GM12878 (cell line): ENCODE results near the gene OPRL1. TPM values are rescaled to one million over a fixed set of nuclear protein-coding genes. Genes with fewer than 3 reads are reported as not detected.

ENCODE experiments used
- ATF7 ChIP-seq: fragments of 450-650 bp; IDR thresholded peaks from 2 replicates; pipeline ENCODE4 v1.6.1; 2016; ENCODE audit warnings: low read depth, mild to moderate bottlenecking
- BACH1 ChIP-seq: fragments of 450-650 bp; IDR thresholded peaks from 2 replicates; pipeline ENCODE4 v1.6.1; 2017; ENCODE audit warnings: mild to moderate bottlenecking, borderline replicate concordance
- BRCA1 ChIP-seq: IDR thresholded peaks from 2 replicates; pipeline ENCODE4 v1.6.1; 2011; ENCODE audit warnings: low read depth, low read length, improper control_type of control experiment
- ELK1 ChIP-seq: IDR thresholded peaks from 2 replicates; pipeline ENCODE4 v1.6.1; 2012; ENCODE audit warnings: low read depth, low read length, improper control_type of control experiment
- EZH2 ChIP-seq: IDR thresholded peaks from 2 replicates; pipeline ENCODE4 v1.6.1; 2012; ENCODE audit warnings: low read depth, mild to moderate bottlenecking, control low read depth, inconsistent platforms, low read length, borderline replicate concordance; ENCODE audit not compliant: control insufficient read depth
- FOXM1 ChIP-seq: IDR thresholded peaks from 2 replicates; pipeline ENCODE4 v1.6.1; 2012; ENCODE audit warnings: low read depth, mild to moderate bottlenecking, inconsistent platforms, low read length, moderate library complexity
- MLLT1 ChIP-seq: fragments of 450-650 bp; IDR thresholded peaks from 2 replicates; pipeline ENCODE4 v1.6.1; 2016; ENCODE audit warnings: mild to moderate bottlenecking
- MTA3 ChIP-seq: IDR thresholded peaks from 2 replicates; pipeline ENCODE4 v1.6.1; 2012; ENCODE audit warnings: low read length, inconsistent platforms, borderline replicate concordance
- NFYA ChIP-seq: IDR thresholded peaks from 2 replicates; pipeline ENCODE4 v1.6.1; 2011; ENCODE audit warnings: low read depth, mild to moderate bottlenecking, low read length, improper control_type of control experiment, borderline replicate concordance
- NRF1 ChIP-seq: conservative IDR thresholded peaks from 2 replicates; pipeline ENCODE4 v1.6.1; 2011; ENCODE audit warnings: mild to moderate bottlenecking, low read depth, low read length, improper control_type of control experiment
- PAX5 ChIP-seq: IDR thresholded peaks from 2 replicates; pipeline ENCODE4 v1.6.1; 2011; ENCODE audit warnings: low read depth, low read length, borderline replicate concordance
- POLR2AphosphoS2 ChIP-seq: IDR thresholded peaks from 2 replicates; pipeline ENCODE4 v1.6.1; 2011; ENCODE audit warnings: low read depth, mild to moderate bottlenecking, low read length, improper control_type of control experiment, moderate library complexity
- POLR2AphosphoS5 ChIP-seq: IDR thresholded peaks from 2 replicates; pipeline ENCODE4 v1.6.1; 2011; ENCODE audit warnings: mild to moderate bottlenecking, low read length, inconsistent platforms
- RB1 ChIP-seq: fragments of 450-650 bp; formaldehyde crosslinking; IDR thresholded peaks from 2 replicates; pipeline ENCODE4 v1.6.1; 2017; ENCODE audit warnings: mild to moderate bottlenecking, borderline replicate concordance
- RBBP5 ChIP-seq: fragments of 200-600 bp; sonication (generic); conservative IDR thresholded peaks from 2 replicates; pipeline ENCODE4 v1.6.1; 2016
- RELA ChIP-seq: fragments of 450-650 bp; IDR thresholded peaks from 2 replicates; pipeline ENCODE4 v1.8.0; 2014; ENCODE audit warnings: borderline replicate concordance; ENCODE audit not compliant: partially characterized antibody
- STAT1 ChIP-seq: fragments of 450-650 bp; conservative IDR thresholded peaks from 2 replicates; pipeline ENCODE4 v1.6.1; 2014; ENCODE audit warnings: antibody characterized with exemption, mild to moderate bottlenecking
- TARDBP ChIP-seq: IDR thresholded peaks from 2 replicates; pipeline ENCODE4 v1.6.1; 2016; ENCODE audit warnings: borderline replicate concordance
- polyA plus RNA-seq, 11 experiments: library from polyadenylated mRNA; depleted of rRNA in 4 of 11; unstranded in 6 of 11; stranded (reverse) in 5 of 11; fragments of >200 nt; fragmentation: Nextera tagmentation in 4 of 11; fragmentation: Illumina TruSeq in 1 of 11; extraction: Ambion mirVana in 4 of 11; extraction: Trizol in 1 of 11; gene quantifications; 1 replicate in 1 of 11; 2 replicates in 10 of 11; pipeline versions ENCODE4 v1.2.1 to v1.2.3, GENCODE V29; 2011 to 2016; ENCODE audit warnings: inconsistent platforms in 2 of 11, missing spikeins in 2 of 11, low read depth in 1 of 11
- total RNA-seq, 4 experiments: library from RNA; depleted of rRNA in 3 of 4; stranded (reverse); fragments of >200 nt in 3 of 4; fragmentation: Illumina TruSeq in 1 of 4; extraction: Trizol in 1 of 4; gene quantifications; 2 replicates each; pipeline versions ENCODE4 v1.2.1 to v1.2.3, GENCODE V29; 2013 to 2021
- TF ChIP-seq, protein P1 (sequence below): IDR thresholded peaks from 2 replicates; pipeline ENCODE4 v1.6.1; 2012; ENCODE audit warnings: low read depth, low read length, improper control_type of control experiment
- TF ChIP-seq, protein P2 (sequence below): fragments of 450-650 bp; conservative IDR thresholded peaks from 2 replicates; pipeline ENCODE4 v1.6.1; 2017; ENCODE audit warnings: mild to moderate bottlenecking, moderate library complexity
- TF ChIP-seq, protein P3 (sequence below): IDR thresholded peaks from 2 replicates; pipeline ENCODE4 v1.6.1; 2011; ENCODE audit warnings: low read depth, mild to moderate bottlenecking, low read length, moderate library complexity, borderline replicate concordance; ENCODE audit errors: extremely low read depth
- TF ChIP-seq, protein P4 (sequence below): IDR thresholded peaks from 2 replicates; pipeline ENCODE4 v1.6.1; 2011; ENCODE audit warnings: mild to moderate bottlenecking, low read depth, low read length, moderate library complexity; ENCODE audit not compliant: insufficient replicate concordance

The OPRL1 gene
- total and polyA plus RNA-seq, 10 of the 15 experiments (the other 5 are each of a cell fraction or from before 2014, with no cell fraction given): 0.04 to 0.41 (median 0.24) TPM; not detected in 1

GRCh38 chr20:64057628-64058498 lies 22.0 kb upstream of the OPRL1 start (continued):
- TF ChIP-seq BACH1: no peak
- TF ChIP-seq TARDBP: peak; percentile 28; the same call in 1 of the 2 replicates
- 0 out of 2 replicates have a peak, but pooled peaks have one; percentile 7 for TF ChIP-seq ATF7
- no peak for TF ChIP-seq BRCA1
- peak; percentile 53; the same call in 1 of the 2 replicates for TF ChIP-seq PAX5
- peak; percentile 38; the same call in 1 of the 2 replicates for TF ChIP-seq MLLT1
- TF ChIP-seq, protein P1, sequence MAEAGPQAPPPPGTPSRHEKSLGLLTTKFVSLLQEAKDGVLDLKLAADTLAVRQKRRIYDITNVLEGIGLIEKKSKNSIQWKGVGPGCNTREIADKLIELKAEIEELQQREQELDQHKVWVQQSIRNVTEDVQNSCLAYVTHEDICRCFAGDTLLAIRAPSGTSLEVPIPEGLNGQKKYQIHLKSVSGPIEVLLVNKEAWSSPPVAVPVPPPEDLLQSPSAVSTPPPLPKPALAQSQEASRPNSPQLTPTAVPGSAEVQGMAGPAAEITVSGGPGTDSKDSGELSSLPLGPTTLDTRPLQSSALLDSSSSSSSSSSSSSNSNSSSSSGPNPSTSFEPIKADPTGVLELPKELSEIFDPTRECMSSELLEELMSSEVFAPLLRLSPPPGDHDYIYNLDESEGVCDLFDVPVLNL: no peak
- no peak for TF ChIP-seq NRF1
- TF ChIP-seq MTA3: no peak
- TF ChIP-seq POLR2AphosphoS2: no peak
- TF ChIP-seq, protein P2, sequence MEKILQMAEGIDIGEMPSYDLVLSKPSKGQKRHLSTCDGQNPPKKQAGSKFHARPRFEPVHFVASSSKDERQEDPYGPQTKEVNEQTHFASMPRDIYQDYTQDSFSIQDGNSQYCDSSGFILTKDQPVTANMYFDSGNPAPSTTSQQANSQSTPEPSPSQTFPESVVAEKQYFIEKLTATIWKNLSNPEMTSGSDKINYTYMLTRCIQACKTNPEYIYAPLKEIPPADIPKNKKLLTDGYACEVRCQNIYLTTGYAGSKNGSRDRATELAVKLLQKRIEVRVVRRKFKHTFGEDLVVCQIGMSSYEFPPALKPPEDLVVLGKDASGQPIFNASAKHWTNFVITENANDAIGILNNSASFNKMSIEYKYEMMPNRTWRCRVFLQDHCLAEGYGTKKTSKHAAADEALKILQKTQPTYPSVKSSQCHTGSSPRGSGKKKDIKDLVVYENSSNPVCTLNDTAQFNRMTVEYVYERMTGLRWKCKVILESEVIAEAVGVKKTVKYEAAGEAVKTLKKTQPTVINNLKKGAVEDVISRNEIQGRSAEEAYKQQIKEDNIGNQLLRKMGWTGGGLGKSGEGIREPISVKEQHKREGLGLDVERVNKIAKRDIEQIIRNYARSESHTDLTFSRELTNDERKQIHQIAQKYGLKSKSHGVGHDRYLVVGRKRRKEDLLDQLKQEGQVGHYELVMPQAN: peak; percentile 48; the same call in 1 of the 2 replicates
- TF ChIP-seq, protein P3, sequence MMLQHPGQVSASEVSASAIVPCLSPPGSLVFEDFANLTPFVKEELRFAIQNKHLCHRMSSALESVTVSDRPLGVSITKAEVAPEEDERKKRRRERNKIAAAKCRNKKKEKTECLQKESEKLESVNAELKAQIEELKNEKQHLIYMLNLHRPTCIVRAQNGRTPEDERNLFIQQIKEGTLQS: no peak
- no peak for TF ChIP-seq ELK1
- no peak for TF ChIP-seq FOXM1
- no peak for TF ChIP-seq RBBP5
- peak; percentile 23 for TF ChIP-seq RELA
- no peak for TF ChIP-seq EZH2
- TF ChIP-seq, protein P4, sequence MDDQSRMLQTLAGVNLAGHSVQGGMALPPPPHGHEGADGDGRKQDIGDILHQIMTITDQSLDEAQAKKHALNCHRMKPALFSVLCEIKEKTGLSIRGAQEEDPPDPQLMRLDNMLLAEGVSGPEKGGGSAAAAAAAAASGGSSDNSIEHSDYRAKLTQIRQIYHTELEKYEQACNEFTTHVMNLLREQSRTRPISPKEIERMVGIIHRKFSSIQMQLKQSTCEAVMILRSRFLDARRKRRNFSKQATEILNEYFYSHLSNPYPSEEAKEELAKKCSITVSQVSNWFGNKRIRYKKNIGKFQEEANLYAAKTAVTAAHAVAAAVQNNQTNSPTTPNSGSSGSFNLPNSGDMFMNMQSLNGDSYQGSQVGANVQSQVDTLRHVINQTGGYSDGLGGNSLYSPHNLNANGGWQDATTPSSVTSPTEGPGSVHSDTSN: no peak
- TF ChIP-seq NFYA: no peak
- no peak for TF ChIP-seq POLR2AphosphoS5
- no peak for TF ChIP-seq RB1
- no peak; the same call in 1 of the 2 replicates for TF ChIP-seq STAT1
